Measurements from ENCODE around the gene HPN.
"Not testable (repeated sequence)": the region's sequence is repeated elsewhere in the genome, so short reads cannot be mapped to it uniquely, and the experiment has no call there.

Gene HPN

DNA sequence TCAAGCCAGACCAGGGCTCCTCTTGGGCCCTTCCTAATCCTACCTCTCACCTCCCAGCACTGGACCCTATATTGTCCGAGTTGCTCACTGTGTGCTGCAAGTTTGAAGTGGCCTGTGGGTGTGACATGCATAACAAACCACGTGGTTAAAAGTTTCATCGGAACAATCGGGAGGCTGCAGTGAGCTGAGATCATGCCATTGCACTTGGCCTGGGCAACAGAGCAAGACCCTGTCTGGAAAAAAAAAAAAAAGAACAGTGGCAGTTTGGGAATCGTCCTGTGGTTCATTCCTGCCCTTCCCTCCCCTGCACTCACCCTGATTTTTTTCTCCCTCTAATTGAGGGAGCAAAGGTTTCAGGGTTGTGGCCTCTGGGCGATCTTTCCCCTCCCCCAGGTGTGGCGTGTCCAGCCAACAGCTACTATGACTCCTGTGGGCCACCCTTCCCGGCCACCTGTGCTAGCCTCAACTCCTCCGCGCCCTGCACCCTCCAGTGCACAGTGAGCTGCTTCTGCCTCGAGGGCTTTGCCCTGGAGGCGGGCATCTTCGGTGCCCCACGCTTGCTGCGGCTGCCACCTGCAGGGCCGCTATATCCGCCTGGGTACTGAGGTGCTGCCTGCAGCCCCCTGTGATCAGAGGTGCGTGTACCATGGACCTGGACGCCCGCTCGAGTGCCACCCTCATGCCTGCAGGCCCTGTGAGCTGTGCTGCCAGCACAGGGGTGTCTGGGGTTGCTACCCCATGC lies 57.8 kb downstream of the HPN start:
- Histone ChIP-seq H3K4me3 (ENCODE audit: insufficient read depth, low read length, poor library complexity, severe bottlenecking) (no peak overlapping the region), H3K9me3 (ENCODE audit: insufficient read depth, low read length) (no peaks in the 10 kb centered on the region), H3K9me2 (replicated peaks; ENCODE audit: insufficient read depth, low read length) (no peaks in the 10 kb centered on the region), H3K79me2 (ENCODE audit: insufficient read depth, low read length) (no peaks in the 10 kb centered on the region), H4K20me1 (ENCODE audit: low read depth, low read length) (no peaks in the 10 kb centered on the region), H3K9ac (ENCODE audit: low read length) (no peak overlapping the region), H3K4me2 (ENCODE audit: low read depth, low read length, poor library complexity, severe bottlenecking) (no peak overlapping the region), H3K27ac (ENCODE audit: low read depth, low read length) (no peak overlapping the region), H2AFZ (ENCODE audit: low read depth, low read length, severe bottlenecking) (no peak overlapping the region), H3K36me3 (ENCODE audit: low read length) (no peaks in the 10 kb centered on the region), H3K27me3 (ENCODE audit: low read length) (no peaks in the 10 kb centered on the region), H3F3A (ENCODE audit: insufficient read depth) (peaks cover 5% of the 10 kb centered on the region; the same call in 1 of the 2 replicates)
- TF ChIP-seq, protein P1, sequence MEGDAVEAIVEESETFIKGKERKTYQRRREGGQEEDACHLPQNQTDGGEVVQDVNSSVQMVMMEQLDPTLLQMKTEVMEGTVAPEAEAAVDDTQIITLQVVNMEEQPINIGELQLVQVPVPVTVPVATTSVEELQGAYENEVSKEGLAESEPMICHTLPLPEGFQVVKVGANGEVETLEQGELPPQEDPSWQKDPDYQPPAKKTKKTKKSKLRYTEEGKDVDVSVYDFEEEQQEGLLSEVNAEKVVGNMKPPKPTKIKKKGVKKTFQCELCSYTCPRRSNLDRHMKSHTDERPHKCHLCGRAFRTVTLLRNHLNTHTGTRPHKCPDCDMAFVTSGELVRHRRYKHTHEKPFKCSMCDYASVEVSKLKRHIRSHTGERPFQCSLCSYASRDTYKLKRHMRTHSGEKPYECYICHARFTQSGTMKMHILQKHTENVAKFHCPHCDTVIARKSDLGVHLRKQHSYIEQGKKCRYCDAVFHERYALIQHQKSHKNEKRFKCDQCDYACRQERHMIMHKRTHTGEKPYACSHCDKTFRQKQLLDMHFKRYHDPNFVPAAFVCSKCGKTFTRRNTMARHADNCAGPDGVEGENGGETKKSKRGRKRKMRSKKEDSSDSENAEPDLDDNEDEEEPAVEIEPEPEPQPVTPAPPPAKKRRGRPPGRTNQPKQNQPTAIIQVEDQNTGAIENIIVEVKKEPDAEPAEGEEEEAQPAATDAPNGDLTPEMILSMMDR (IDR thresholded peaks at IDR 0.05; ENCODE audit: insufficient read depth, low read length, poor library complexity, severe bottlenecking) = no peak
- TF ChIP-seq EZH2phosphoT487 (conservative IDR thresholded peaks at IDR 0.05; ENCODE audit: low read length) = no peak

DNA sequence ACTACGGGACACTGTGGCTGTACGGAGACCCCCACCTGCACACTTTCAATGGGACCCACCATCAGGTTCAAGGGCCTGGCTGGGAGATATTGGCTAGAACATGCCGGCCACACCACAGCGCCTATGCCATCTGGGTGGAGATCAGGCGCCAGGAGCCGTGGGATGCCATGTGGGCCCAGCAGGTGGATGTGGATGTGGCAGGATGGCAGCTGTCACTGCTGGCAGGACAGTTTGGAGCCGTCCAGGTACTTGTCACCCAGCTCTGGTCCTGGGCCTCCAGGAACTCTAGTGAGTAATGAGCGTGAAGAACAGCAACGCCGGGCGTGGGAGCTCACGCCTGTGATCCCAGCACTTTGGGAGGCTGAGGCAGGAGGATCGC lies 58.4 kb downstream of the HPN start:
- Histone ChIP-seq H3K9me2 (replicated peaks; ENCODE audit: insufficient read depth, low read length) (no peaks in the 10 kb centered on the region), H4K20me1 (ENCODE audit: low read depth, low read length) (no peaks in the 10 kb centered on the region), H3K4me2 (ENCODE audit: low read depth, low read length, poor library complexity, severe bottlenecking) (no peak overlapping the region), H3K9me3 (ENCODE audit: insufficient read depth, low read length) (no peaks in the 10 kb centered on the region), H3K36me3 (ENCODE audit: low read length) (no peaks in the 10 kb centered on the region), H3K4me3 (ENCODE audit: insufficient read depth, low read length, poor library complexity, severe bottlenecking) (no peak overlapping the region), H2AFZ (ENCODE audit: low read depth, low read length, severe bottlenecking) (no peak overlapping the region), H3K9ac (ENCODE audit: low read length) (no peak overlapping the region), H3K27me3 (ENCODE audit: low read length) (no peaks in the 10 kb centered on the region), H3K27ac (ENCODE audit: low read depth, low read length) (no peak overlapping the region), H3F3A (ENCODE audit: insufficient read depth) (no peaks in the 10 kb centered on the region), H3K79me2 (ENCODE audit: insufficient read depth, low read length) (no peaks in the 10 kb centered on the region)
- TF ChIP-seq, protein P1 (IDR thresholded peaks at IDR 0.05; ENCODE audit: insufficient read depth, low read length, poor library complexity, severe bottlenecking) = no peak
- TF ChIP-seq EZH2phosphoT487 (conservative IDR thresholded peaks at IDR 0.05; ENCODE audit: low read length) = no peak

DNA sequence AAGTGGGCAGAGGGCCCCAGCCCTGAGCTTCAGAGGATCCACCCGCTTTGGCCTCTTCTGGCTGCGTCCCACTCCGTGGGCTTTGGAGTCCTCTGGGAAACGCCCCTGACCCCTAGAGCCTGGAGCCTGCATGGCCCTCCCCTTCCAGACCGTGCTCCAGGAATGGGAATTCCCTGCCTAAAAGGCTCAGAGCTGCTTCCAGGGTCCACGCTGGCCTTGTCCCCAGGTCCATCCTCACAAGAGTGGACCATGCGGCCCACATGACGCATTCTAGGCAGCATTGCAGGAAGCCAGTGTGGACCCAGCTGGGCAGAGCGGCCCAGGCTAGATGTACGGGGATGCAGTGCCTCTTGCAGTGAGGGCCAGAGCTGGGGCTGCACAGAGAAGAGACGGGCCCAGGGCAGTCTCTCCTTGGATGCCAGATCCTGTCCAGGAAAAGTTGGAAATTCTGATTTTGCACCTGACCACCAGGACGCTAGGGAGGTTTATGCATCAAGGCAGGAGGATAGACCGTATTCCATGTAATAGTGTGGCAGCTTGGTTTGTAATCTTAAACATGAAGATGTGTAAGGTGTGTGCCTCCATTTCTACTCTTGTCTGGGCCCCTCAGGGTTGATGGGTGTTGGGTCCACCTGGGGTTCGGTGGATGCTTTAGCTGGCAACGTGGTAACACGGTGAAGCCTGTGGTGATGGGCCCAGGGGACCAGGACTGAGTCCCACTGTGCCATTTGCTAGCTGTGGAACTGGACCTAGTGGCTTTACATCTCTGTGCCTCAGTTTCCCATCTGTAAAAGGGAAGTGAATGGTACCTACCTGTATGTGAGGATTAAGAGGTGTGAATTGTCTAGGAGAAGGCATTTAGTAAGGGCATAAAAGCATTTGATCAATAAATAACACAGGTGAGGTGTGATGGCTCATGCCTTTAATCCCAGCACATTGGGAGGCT lies 59.3 kb downstream of the HPN start:
- H3K9me2 ChIP-seq (replicated peaks; ENCODE audit: insufficient read depth, low read length) = no peaks in the 10 kb centered on the region
- no peak overlapping the region for H3K4me2 ChIP-seq (ENCODE audit: low read depth, low read length, poor library complexity, severe bottlenecking)
- H3K9me3 ChIP-seq (ENCODE audit: insufficient read depth, low read length) = no peaks in the 10 kb centered on the region
- H3K27ac ChIP-seq (ENCODE audit: low read depth, low read length) = no peak overlapping the region
- no peaks in the 10 kb centered on the region for H3K27me3 ChIP-seq (ENCODE audit: low read length)
- H3F3A ChIP-seq (ENCODE audit: insufficient read depth) = no peaks in the 10 kb centered on the region
- TF ChIP-seq EZH2phosphoT487 (conservative IDR thresholded peaks at IDR 0.05; ENCODE audit: low read length) = no peak
- TF ChIP-seq, protein P1 (IDR thresholded peaks at IDR 0.05; ENCODE audit: insufficient read depth, low read length, poor library complexity, severe bottlenecking) = no peak
- H3K4me3 ChIP-seq (ENCODE audit: insufficient read depth, low read length, poor library complexity, severe bottlenecking) = no peak overlapping the region
- no peaks in the 10 kb centered on the region for H3K79me2 ChIP-seq (ENCODE audit: insufficient read depth, low read length)
- H3K36me3 ChIP-seq (ENCODE audit: low read length) = no peaks in the 10 kb centered on the region
- no peak overlapping the region for H2AFZ ChIP-seq (ENCODE audit: low read depth, low read length, severe bottlenecking)
- no peak overlapping the region for H3K9ac ChIP-seq (ENCODE audit: low read length)
- H4K20me1 ChIP-seq (ENCODE audit: low read depth, low read length) = no peaks in the 10 kb centered on the region

DNA sequence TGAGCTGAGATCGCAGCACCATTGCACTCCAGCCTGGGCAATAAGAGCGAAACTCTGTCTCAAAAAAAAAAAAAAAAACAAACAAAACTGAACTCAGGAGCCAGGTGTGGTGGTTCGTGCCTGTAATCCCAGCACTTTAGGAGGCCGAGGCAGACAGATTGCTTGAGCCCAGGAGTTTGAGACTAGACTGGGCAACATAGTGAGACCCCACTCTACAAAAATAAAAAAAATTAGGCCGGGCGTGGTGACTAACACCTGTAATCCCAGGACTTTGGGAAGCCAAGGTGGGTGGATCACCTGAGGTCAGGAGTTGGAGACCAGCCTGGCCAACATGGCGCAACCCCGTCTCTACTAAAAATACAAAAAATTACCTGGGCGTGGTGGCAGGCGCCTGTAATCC lies 60.4 kb downstream of the HPN start:
- not testable (repeated sequence) for H3K9ac ChIP-seq (ENCODE audit: low read length); H3K4me2 ChIP-seq (ENCODE audit: low read depth, low read length, poor library complexity, severe bottlenecking)

DNA sequence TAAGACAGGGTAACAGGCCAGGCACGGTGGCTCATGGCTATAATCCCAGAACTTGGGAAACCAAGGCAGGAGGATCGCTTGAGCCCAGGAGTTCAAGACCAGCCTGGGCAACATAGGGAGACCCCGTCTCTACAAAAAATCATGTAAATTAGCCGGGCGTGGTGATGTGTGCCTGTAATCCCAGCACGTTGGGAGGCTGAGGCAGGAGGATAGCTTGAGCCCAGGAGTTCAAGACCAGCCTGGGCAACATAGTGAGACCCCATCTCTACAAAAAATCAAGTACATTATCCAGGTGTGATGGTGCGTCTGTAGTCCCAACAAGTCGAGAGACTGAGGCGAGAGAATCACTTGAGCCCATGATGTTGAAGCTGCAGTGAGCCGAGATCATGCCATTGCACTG lies 62.1 kb downstream of the HPN start:
- not testable (repeated sequence) for H3K9me3 ChIP-seq (ENCODE audit: insufficient read depth, low read length); H2AFZ ChIP-seq (ENCODE audit: low read depth, low read length, severe bottlenecking); H3K9ac ChIP-seq (ENCODE audit: low read length); H3K4me3 ChIP-seq (ENCODE audit: insufficient read depth, low read length, poor library complexity, severe bottlenecking); H3K27ac ChIP-seq (ENCODE audit: low read depth, low read length); H3F3A ChIP-seq (ENCODE audit: insufficient read depth); H3K36me3 ChIP-seq (ENCODE audit: low read length); H3K9me2 ChIP-seq (replicated peaks; ENCODE audit: insufficient read depth, low read length); H4K20me1 ChIP-seq (ENCODE audit: low read depth, low read length); H3K27me3 ChIP-seq (ENCODE audit: low read length); H3K4me2 ChIP-seq (ENCODE audit: low read depth, low read length, poor library complexity, severe bottlenecking); H3K79me2 ChIP-seq (ENCODE audit: insufficient read depth, low read length)

More for the DNA sequence above, 60.4 kb downstream of the HPN start:
- H3K4me3 ChIP-seq (ENCODE audit: insufficient read depth, low read length, poor library complexity, severe bottlenecking); H4K20me1 ChIP-seq (ENCODE audit: low read depth, low read length); H3K79me2 ChIP-seq (ENCODE audit: insufficient read depth, low read length); H3K9me3 ChIP-seq (ENCODE audit: insufficient read depth, low read length); H3K9me2 ChIP-seq (replicated peaks; ENCODE audit: insufficient read depth, low read length); H3F3A ChIP-seq (ENCODE audit: insufficient read depth); H3K36me3 ChIP-seq (ENCODE audit: low read length); H2AFZ ChIP-seq (ENCODE audit: low read depth, low read length, severe bottlenecking); H3K27ac ChIP-seq (ENCODE audit: low read depth, low read length); H3K27me3 ChIP-seq (ENCODE audit: low read length): not testable (repeated sequence)

Measured in SU-DHL-6 (cell line).